ENCODE data around the gene UBC.
"Not testable (repeated sequence)": the region's sequence is repeated elsewhere in the genome, so short reads cannot be mapped to it uniquely, and the experiment has no call there.

UBC gene

GRCh38 chr12:124883263-124884130 is 31.0 kb downstream of the UBC start:
- DNase-seq (ENCODE audit: low spot score) = no peak

GRCh38 chr12:124881123-124881522 is 33.3 kb downstream of the UBC start:
- no peak for DNase-seq (ENCODE audit: low spot score)

- DNase-seq (ENCODE audit: low spot score) = not testable (repeated sequence)
Measured at GRCh38 chr12:124880335-124880734, 34.1 kb downstream of the UBC start.

GRCh38 chr12:124878795-124879516 is 35.5 kb downstream of the UBC start:
- DNase-seq (ENCODE audit: low spot score) = no peak

GRCh38 chr12:124877423-124877822 is 37.0 kb downstream of the UBC start:
- no peak for DNase-seq (ENCODE audit: low spot score)

GRCh38 chr12:124876171-124876570 is 38.3 kb downstream of the UBC start:
- DNase-seq (ENCODE audit: low spot score) = no peak

GRCh38 chr12:124875803-124876132 is 38.7 kb downstream of the UBC start:
- no peak for DNase-seq (ENCODE audit: low spot score)

- no peak for DNase-seq (ENCODE audit: low spot score)
Measured at GRCh38 chr12:124874988-124875802, 39.3 kb downstream of the UBC start.

GRCh38 chr12:124874188-124874587 is 40.3 kb downstream of the UBC start:
- no peak for DNase-seq (ENCODE audit: low spot score)

- DNase-seq (ENCODE audit: low spot score) = no peak
Measured at GRCh38 chr12:124872068-124872719, 42.3 kb downstream of the UBC start.

GRCh38 chr12:124871297-124871696 is 43.2 kb downstream of the UBC start:
- no peak for DNase-seq (ENCODE audit: low spot score)

GRCh38 chr12:124870515-124870914 is 43.9 kb downstream of the UBC start:
- DNase-seq (ENCODE audit: low spot score) = no peak

GRCh38 chr12:124869059-124869665 is 45.3 kb downstream of the UBC start:
- no peak for DNase-seq (ENCODE audit: low spot score)

GRCh38 chr12:124868252-124869058 is 46.0 kb downstream of the UBC start:
- no peak for DNase-seq (ENCODE audit: low spot score)

- DNase-seq (ENCODE audit: low spot score) = no peak
Measured at GRCh38 chr12:124867401-124867930, 47.0 kb downstream of the UBC start.

- DNase-seq (ENCODE audit: low spot score) = no peak
Measured at GRCh38 chr12:124866883-124867400, 47.5 kb downstream of the UBC start.

- no peak for DNase-seq (ENCODE audit: low spot score)
Measured at GRCh38 chr12:124866195-124866882, 48.1 kb downstream of the UBC start.

GRCh38 chr12:124865728-124866127 is 48.7 kb downstream of the UBC start:
- no peak for DNase-seq (ENCODE audit: low spot score)

- no peak for DNase-seq (ENCODE audit: low spot score)
Measured at GRCh38 chr12:124864326-124864752, 50.1 kb downstream of the UBC start.

Data from HuH-7.5 (cell line).